ENCODE results near the gene TENT5C. TPM values are rescaled to one million over a fixed set of nuclear protein-coding genes. Genes with fewer than 3 reads are reported as not detected.

The TENT5C gene
- total RNA-seq, 5 donors from 2014 or later (not counting 1 experiment from before 2014, with no cell fraction given), result 7.6 to 133 (median 11.2) TPM

- ChIA-PET CTCF (interaction anchor here in 1 of 2 donors (0.8 kb wide), 1 partner anchor 26 kb away, joined by 3 read pairs; no protein-coding TSS in a partner anchor), POLR2A (no interaction called here)
- Histone ChIP-seq H3K9me3 (no peaks in the 10 kb centered on the region), H3K27me3 (replicated peaks in 1 of 2; ENCODE audit: control insufficient read depth in 2 of 2, extremely low read depth in 1 of 2, insufficient read depth in 2 of 2, low read length in 1 of 2) (peaks cover 2% of the 10 kb centered on the region in 2 experiments), H3K4me3 (ENCODE audit: control insufficient read depth in 1 of 2, extremely low read depth in 1 of 2, low read length in 1 of 2) (no peak overlapping the region), H3K27ac (ENCODE audit: low read length) (no peak overlapping the region), H3K4me1 (ENCODE audit: control insufficient read depth in 1 of 2, extremely low read depth in 1 of 2, insufficient read depth in 2 of 2, low read length in 2 of 2) (peaks cover 3 to 6% of the 10 kb centered on the region in 2 experiments), H3K36me3 (ENCODE audit: control insufficient read depth in 2 of 2, extremely low read depth in 1 of 2, insufficient read depth in 1 of 2, low read length in 1 of 2) (no peaks in the 10 kb centered on the region)
- no peak for DNase-seq
- Mint-ChIP-seq H3K36me3 (no peaks in the 10 kb centered on the region), H3K4me3 (no peak overlapping the region), H3K4me1 (peaks cover 6 to 12% (median 6%) of the 10 kb centered on the region in 3 donors), H3K9me3 (no peaks in the 10 kb centered on the region), H3K27me3 (peaks cover 0 to 4% of the 10 kb centered on the region in 2 donors), H3K27ac (no peak overlapping the region)
- WGBS (ENCODE audit: insufficient coverage), result 100% methylated on average over 1 of the region's 4 CpGs
- no peak for ATAC-seq (replicated peaks in 1 of 4)
These were observed 4.9 kb upstream of the TENT5C start for GRCh38 chr1:117600966-117601365.

GRCh38 chr1:117602862-117603261 lies 3.0 kb upstream of the TENT5C start:
- WGBS (ENCODE audit: insufficient coverage), result 100% methylated on average over 1 of the region's 4 CpGs
- POLR2A ChIA-PET, result interaction anchor here in 1 of 2 donors (0.6 kb wide), 2 partner anchors 25 to 233 kb away, joined by 3 to 6 read pairs; no protein-coding TSS in a partner anchor
- CTCF ChIA-PET, result interaction anchor here (0.7 kb wide), 2 partner anchors 25 to 154 kb away, joined by 5 to 9 read pairs; no protein-coding TSS in a partner anchor
- Histone ChIP-seq H3K27me3 (replicated peaks in 1 of 2; ENCODE audit: control insufficient read depth in 2 of 2, extremely low read depth in 1 of 2, insufficient read depth in 2 of 2, low read length in 1 of 2) (peaks cover 2% of the 10 kb centered on the region in 2 experiments), H3K9me3 (no peaks in the 10 kb centered on the region), H3K4me1 (ENCODE audit: control insufficient read depth in 1 of 2, extremely low read depth in 1 of 2, insufficient read depth in 2 of 2, low read length in 2 of 2) (peaks cover 11 to 15% of the 10 kb centered on the region in 2 experiments), H3K36me3 (ENCODE audit: control insufficient read depth in 2 of 2, extremely low read depth in 1 of 2, insufficient read depth in 1 of 2, low read length in 1 of 2) (no peaks in the 10 kb centered on the region), H3K4me3 (ENCODE audit: control insufficient read depth in 1 of 2, extremely low read depth in 1 of 2, low read length in 1 of 2) (no peak overlapping the region), H3K27ac (ENCODE audit: low read length) (no peak overlapping the region)
- DNase-seq (no peak), ATAC-seq (replicated peaks in 1 of 4) (no peak)
- Mint-ChIP-seq H3K27ac (no peak overlapping the region), H3K9me3 (no peaks in the 10 kb centered on the region), H3K4me1 (peaks cover 12 to 21% (median 17%) of the 10 kb centered on the region in 3 donors), H3K36me3 (no peaks in the 10 kb centered on the region), H3K4me3 (no peak overlapping the region), H3K27me3 (no peaks in the 10 kb centered on the region)

GRCh38 chr1:117605164-117605773 lies 579 bp upstream of the TENT5C start:
- peak overlapping the region; percentile 85 to 86 for H3K4me3 ChIP-seq (ENCODE audit: control insufficient read depth in 1 of 2, extremely low read depth in 1 of 2, low read length in 1 of 2)
- peak; percentile 47 to 52 (median 50) for ATAC-seq (replicated peaks in 1 of 4)
- ChIA-PET POLR2A (interaction anchor here (1.2 to 5.4 kb wide), 5 partner anchors 50 to 151 kb away, joined by 4 to 97 read pairs (median 10); no protein-coding TSS in a partner anchor), CTCF (interaction anchor here (0.9 to 2.8 kb wide), 4 partner anchors 51 to 71 kb away, joined by 3 to 39 read pairs (median 4); no protein-coding TSS in a partner anchor)
- H3K4me1 ChIP-seq (ENCODE audit: control insufficient read depth in 1 of 2, extremely low read depth in 1 of 2, insufficient read depth in 2 of 2, low read length in 2 of 2), result peaks cover 11 to 30% of the 10 kb centered on the region in 2 experiments
- Mint-ChIP-seq H3K27ac (peak overlapping the region; percentile 89 to 98), H3K4me1 (peaks cover 36 to 45% (median 39%) of the 10 kb centered on the region in 3 donors), H3K9me3 (no peaks in the 10 kb centered on the region), H3K4me3 (peak overlapping the region; percentile 87 to 98 (median 97)), H3K36me3 (peaks cover 21% of the 10 kb centered on the region), H3K27me3 (no peaks in the 10 kb centered on the region)
- peaks cover 2% of the 10 kb centered on the region in 2 experiments for H3K27me3 ChIP-seq (replicated peaks in 1 of 2; ENCODE audit: control insufficient read depth in 2 of 2, extremely low read depth in 1 of 2, insufficient read depth in 2 of 2, low read length in 1 of 2)
- no peaks in the 10 kb centered on the region for H3K9me3 ChIP-seq
- WGBS (ENCODE audit: insufficient coverage), result 3% methylated on average over 28 of the region's 29 CpGs
- H3K27ac ChIP-seq (ENCODE audit: low read length), result peak overlapping the region; percentile 94
- no peaks in the 10 kb centered on the region for H3K36me3 ChIP-seq (ENCODE audit: control insufficient read depth in 2 of 2, extremely low read depth in 1 of 2, insufficient read depth in 1 of 2, low read length in 1 of 2)
- peak in 1 of 35 experiments; percentile 32 for DNase-seq

- WGBS (ENCODE audit: insufficient coverage), result 1% methylated on average over 34 of the region's 37 CpGs
- Mint-ChIP-seq H3K27ac (peak overlapping the region; percentile 95 to 96), H3K27me3 (no peaks in the 10 kb centered on the region), H3K4me3 (peak overlapping the region; percentile 97 to 98 (median 98)), H3K9me3 (no peaks in the 10 kb centered on the region), H3K4me1 (peaks cover 45 to 57% (median 46%) of the 10 kb centered on the region in 3 donors), H3K36me3 (peaks cover 29% of the 10 kb centered on the region)
- H3K9me3 ChIP-seq, result no peaks in the 10 kb centered on the region
- peak overlapping the region; percentile 91 to 92 for H3K4me3 ChIP-seq (ENCODE audit: control insufficient read depth in 1 of 2, extremely low read depth in 1 of 2, low read length in 1 of 2)
- H3K36me3 ChIP-seq (ENCODE audit: control insufficient read depth in 2 of 2, extremely low read depth in 1 of 2, insufficient read depth in 1 of 2, low read length in 1 of 2), result no peaks in the 10 kb centered on the region
- ChIA-PET CTCF (interaction anchor here (0.7 to 2.8 kb wide), 14 partner anchors 10 to 130 kb away, joined by 3 to 39 read pairs (median 6); no protein-coding TSS in a partner anchor), POLR2A (interaction anchor here (0.6 to 5.4 kb wide), 21 partner anchors 10 to 1001 kb away, joined by 3 to 97 read pairs (median 7); no protein-coding TSS in a partner anchor)
- peak overlapping the region; percentile 83 for H3K27ac ChIP-seq (ENCODE audit: low read length)
- peaks cover under 1 to 2% of the 10 kb centered on the region in 2 experiments for H3K27me3 ChIP-seq (replicated peaks in 1 of 2; ENCODE audit: control insufficient read depth in 2 of 2, extremely low read depth in 1 of 2, insufficient read depth in 2 of 2, low read length in 1 of 2)
- DNase-seq (peak; percentile 32 to 77 (median 58)), ATAC-seq (replicated peaks in 1 of 4) (peak in 3 of 4 experiments; percentile 5 to 17 (median 6))
- H3K4me1 ChIP-seq (ENCODE audit: control insufficient read depth in 1 of 2, extremely low read depth in 1 of 2, insufficient read depth in 2 of 2, low read length in 2 of 2), result peaks cover 11 to 39% of the 10 kb centered on the region in 2 experiments
These were observed 992 bp downstream of the TENT5C start for GRCh38 chr1:117606649-117607430.

- ChIA-PET POLR2A (interaction anchor here (0.6 to 5.4 kb wide), 16 partner anchors 10 to 547 kb away, joined by 3 to 97 read pairs (median 8); partner anchors contain the start of gene TTF2 (in 1 of the 2)), CTCF (interaction anchor here (0.7 to 2.8 kb wide), 18 partner anchors 9 to 287 kb away, joined by 3 to 39 read pairs (median 5); no protein-coding TSS in a partner anchor)
- Histone ChIP-seq H3K36me3 (ENCODE audit: control insufficient read depth in 2 of 2, extremely low read depth in 1 of 2, insufficient read depth in 1 of 2, low read length in 1 of 2) (no peaks in the 10 kb centered on the region), H3K27ac (ENCODE audit: low read length) (peak overlapping the region; percentile 83), H3K4me3 (ENCODE audit: control insufficient read depth in 1 of 2, extremely low read depth in 1 of 2, low read length in 1 of 2) (peak overlapping the region; percentile 91 to 92), H3K27me3 (replicated peaks in 1 of 2; ENCODE audit: control insufficient read depth in 2 of 2, extremely low read depth in 1 of 2, insufficient read depth in 2 of 2, low read length in 1 of 2) (peaks cover 0 to 2% of the 10 kb centered on the region in 2 experiments), H3K4me1 (ENCODE audit: control insufficient read depth in 1 of 2, extremely low read depth in 1 of 2, insufficient read depth in 2 of 2, low read length in 2 of 2) (peaks cover 11 to 41% of the 10 kb centered on the region in 2 experiments), H3K9me3 (no peaks in the 10 kb centered on the region)
- Mint-ChIP-seq H3K9me3 (no peaks in the 10 kb centered on the region), H3K27me3 (no peaks in the 10 kb centered on the region), H3K4me1 (peaks cover 47 to 61% (median 50%) of the 10 kb centered on the region in 3 donors), H3K36me3 (peaks cover 30% of the 10 kb centered on the region), H3K27ac (peak overlapping the region; percentile 95 to 96), H3K4me3 (peak overlapping the region; percentile 97 to 98 (median 98))
- 0% methylated on average over 3 of the region's 6 CpGs for WGBS (ENCODE audit: insufficient coverage)
- ATAC-seq (replicated peaks in 1 of 4), result peak in 2 of 4 experiments; percentile 5 to 10
- peak; percentile 9 to 73 (median 48) for DNase-seq
These were observed 1.6 kb downstream of the TENT5C start for GRCh38 chr1:117607471-117607870.

Data from T-cell (primary cell).